Activated CD4-positive, CD25-positive, alpha-beta regulatory T cell treated with anti-CD3 and anti-CD28 coated beads, Interleukin-2, amount 50 U/mL, for 72 hours (primary cell): Measurements from ENCODE around the gene PRKAG2.
"Not testable (repeated sequence)": the region's sequence is repeated elsewhere in the genome, so short reads cannot be mapped to it uniquely, and the experiment has no call there.

ENCODE experiments used
- DNase-seq: peaks from one replicate; pipeline ENCODE4 v3.0.0; 2021

PRKAG2 gene

GRCh38 chr7:151832138-151832537, 44.8 kb downstream of the PRKAG2 start:
- DNase-seq: no peak

GRCh38 chr7:151831606-151832005, 45.3 kb downstream of the PRKAG2 start:
- no peak for DNase-seq

- DNase-seq: no peak
Measured at GRCh38 chr7:151830121-151830830, 46.6 kb downstream of the PRKAG2 start.

GRCh38 chr7:151829707-151830106, 47.2 kb downstream of the PRKAG2 start:
- DNase-seq: no peak

GRCh38 chr7:151827620-151828019, 49.3 kb downstream of the PRKAG2 start:
- no peak for DNase-seq

- not testable (repeated sequence) for DNase-seq
Measured at GRCh38 chr7:151826316-151826715, 50.6 kb downstream of the PRKAG2 start.

GRCh38 chr7:151825721-151826120, 51.2 kb downstream of the PRKAG2 start:
- DNase-seq: no peak

- no peak for DNase-seq
Measured at GRCh38 chr7:151824373-151824933, 52.5 kb downstream of the PRKAG2 start.

- no peak for DNase-seq
Measured at GRCh38 chr7:151823566-151824372, 53.1 kb downstream of the PRKAG2 start.

GRCh38 chr7:151822541-151823181, 54.3 kb downstream of the PRKAG2 start:
- no peak for DNase-seq

GRCh38 chr7:151821806-151822540, 54.9 kb downstream of the PRKAG2 start:
- DNase-seq: no peak

GRCh38 chr7:151821226-151821625, 55.7 kb downstream of the PRKAG2 start:
- no peak for DNase-seq

GRCh38 chr7:151820491-151821105, 56.3 kb downstream of the PRKAG2 start:
- no peak for DNase-seq

- DNase-seq: no peak
Measured at GRCh38 chr7:151819866-151820265, 57.0 kb downstream of the PRKAG2 start.

- DNase-seq: no peak
Measured at GRCh38 chr7:151818674-151819519, 58.0 kb downstream of the PRKAG2 start.

GRCh38 chr7:151817981-151818673, 58.8 kb downstream of the PRKAG2 start:
- DNase-seq: no peak

GRCh38 chr7:151817315-151817690, 59.6 kb downstream of the PRKAG2 start:
- no peak for DNase-seq

- no peak for DNase-seq
Measured at GRCh38 chr7:151816562-151817314, 60.2 kb downstream of the PRKAG2 start.

- no peak for DNase-seq
Measured at GRCh38 chr7:151815419-151815818, 61.5 kb downstream of the PRKAG2 start.
